Measurements from ENCODE around the gene BMP7.
"Not testable (repeated sequence)": the region's sequence is repeated elsewhere in the genome, so short reads cannot be mapped to it uniquely, and the experiment has no call there.

Gene BMP7

DNA sequence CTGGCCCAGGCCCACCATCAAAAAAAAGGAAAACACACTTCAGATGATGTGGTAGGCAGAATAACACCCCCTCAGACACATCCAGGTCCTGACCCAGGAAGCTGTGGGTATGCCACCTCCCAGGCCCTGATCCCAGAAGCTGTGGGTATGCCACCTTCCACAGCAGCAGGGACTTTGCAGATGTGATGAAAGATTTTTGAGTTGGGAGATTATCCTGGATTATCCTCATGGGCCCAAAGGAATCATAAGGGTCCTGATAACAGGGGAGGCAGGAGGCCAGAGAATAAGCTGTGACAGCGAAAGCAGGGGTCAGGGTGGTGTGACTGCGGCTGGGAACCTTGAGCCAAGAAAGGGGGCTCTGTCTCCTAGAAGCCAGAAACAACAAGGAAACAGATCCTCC is 55.0 kb downstream of the BMP7 start:
- no peak for DNase-seq (ENCODE audit: low spot score)

DNA sequence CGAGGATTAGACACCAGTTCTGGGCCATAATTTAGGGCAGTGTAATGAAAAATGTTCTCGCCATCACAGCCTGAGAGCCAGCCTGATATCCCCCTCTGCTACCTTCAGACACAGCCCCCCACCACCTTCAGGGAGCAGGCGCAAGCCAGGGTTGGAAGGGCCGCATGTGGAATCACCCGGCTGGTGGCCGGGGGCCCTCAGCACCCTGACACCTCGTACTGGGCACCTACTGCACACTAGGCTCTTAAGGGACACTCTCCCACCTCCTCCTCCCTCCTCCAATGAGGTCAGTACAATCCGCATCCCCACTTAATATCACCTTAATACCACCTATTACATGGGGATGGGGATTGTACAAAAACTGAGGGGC is 55.5 kb downstream of the BMP7 start:
- DNase-seq (ENCODE audit: low spot score), result no peak

DNA sequence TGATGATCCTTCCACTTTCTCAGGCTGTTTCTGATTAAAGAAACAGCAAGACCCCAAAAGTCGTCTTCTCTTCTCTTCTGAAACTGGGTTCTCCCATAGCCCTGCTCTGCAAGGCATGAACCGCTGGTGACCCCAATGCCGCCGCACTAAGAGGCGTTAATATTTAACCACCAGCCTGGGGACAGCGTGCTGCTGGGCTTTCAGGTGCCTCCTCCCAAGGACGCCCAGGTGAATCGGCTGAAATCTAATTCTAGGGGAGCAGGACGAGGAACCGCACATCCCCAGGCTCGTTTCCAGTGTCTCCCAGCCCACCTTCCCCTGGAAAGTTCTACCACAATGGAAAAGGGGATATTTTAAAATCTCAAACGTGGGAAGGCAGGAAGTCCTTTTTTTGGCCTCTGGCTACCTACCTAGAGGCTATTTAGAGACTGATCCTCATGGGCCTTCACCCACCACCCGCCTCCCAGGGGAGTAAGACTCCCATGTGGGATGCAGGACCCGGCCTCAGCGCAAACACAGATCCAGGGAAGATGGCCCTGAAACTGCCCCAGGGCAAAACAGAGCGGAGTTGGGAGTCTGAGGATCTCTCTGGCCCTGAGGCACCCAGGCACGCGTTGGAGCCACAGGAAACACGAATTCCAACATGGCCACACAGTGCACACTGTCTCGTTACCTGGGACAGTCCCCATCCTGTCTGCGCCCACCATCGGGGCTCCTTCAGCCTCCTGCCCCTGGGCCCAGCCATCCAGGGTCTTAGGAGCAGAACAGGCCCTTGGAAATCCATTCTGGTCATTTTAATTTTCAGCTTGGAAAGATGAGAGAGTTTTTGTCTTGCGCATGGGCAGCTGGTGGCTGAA is 56.2 kb downstream of the BMP7 start:
- DNase-seq (ENCODE audit: low spot score), result no peak

DNA sequence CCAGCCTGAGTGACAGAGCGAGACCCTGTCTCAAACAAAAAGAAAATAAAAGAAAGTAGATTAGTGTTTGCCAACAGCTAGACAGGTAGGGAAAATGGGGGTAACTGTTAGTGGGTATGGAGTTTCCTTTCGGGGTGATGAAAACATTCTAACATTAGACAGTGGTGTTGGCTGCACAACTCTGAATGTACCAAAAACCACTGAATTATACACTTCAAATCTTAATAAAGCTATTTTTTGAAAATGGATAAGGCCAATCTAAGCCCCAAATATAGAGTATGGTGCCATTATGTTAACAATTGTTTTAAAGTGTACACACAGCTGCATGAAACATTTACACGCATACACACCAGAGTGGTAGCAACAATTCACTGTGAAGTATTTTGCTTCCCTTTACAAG is 57.0 kb downstream of the BMP7 start:
- DNase-seq (ENCODE audit: low spot score), result no peak

DNA sequence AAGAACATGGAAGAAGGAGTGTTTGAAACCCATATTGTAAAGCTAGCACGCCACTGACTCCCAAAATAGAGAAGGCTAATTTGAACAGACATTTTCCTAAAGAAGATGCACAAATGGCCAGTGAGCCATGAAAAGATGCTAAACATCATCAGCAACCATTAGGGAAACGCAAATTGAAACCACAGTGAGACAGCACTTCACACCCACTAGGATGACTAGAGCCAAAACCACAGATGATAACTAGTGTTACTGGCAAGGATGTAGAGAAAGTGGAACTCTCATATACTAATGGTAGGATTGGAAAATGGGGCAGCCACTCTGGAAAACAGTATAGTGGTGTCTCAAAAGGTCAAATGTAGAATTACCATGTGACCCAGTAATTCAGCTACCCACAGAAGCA is 58.2 kb downstream of the BMP7 start:
- DNase-seq (ENCODE audit: low spot score), result no peak

DNA sequence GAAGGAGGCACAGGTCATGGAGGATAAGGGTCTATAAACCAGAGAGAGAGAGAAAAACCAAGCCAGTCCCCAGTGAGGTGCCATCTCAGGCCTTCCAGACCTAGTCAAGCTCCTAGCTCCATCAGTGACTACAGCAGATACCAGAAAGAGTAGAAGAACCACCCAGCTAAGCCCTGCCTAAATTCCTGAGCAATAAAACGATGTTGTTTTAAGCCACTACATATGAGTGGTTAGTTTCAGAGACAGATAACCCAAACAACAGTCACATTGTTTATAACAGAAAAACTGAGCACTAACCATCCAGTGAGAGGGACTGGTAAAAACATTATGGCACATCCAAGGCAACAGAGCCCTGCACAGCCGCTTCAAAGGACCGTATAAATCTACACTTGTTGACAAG is 59.2 kb downstream of the BMP7 start:
- no peak for DNase-seq (ENCODE audit: low spot score)

DNA sequence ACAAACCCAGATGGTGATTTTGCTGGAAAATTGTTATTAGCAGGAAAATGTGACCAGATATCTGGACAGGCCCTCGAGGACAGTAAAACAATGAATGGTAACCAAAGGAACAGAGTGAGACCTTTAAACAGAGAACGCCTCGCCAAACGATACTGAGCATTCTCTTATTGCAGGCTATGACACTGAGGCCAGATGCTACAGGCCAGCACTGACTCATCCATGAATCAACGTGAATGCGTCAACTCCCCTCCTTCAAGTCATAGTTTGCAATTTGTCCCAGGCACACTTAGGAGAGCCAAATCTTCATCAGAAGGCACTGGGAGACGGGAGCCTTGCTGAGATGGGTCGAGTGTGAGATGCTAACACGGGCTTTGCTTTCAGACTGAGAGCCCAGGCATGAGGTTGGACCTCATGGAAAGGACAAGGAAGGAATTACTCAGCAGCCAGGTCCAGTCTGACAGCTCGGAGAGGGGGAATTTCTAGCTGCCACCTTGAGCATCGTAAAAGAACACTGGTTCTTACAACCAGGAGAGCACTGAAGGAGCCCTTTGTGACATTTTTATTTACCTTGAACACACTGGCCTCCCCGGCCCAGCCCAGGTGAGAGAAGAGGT is 60.7 kb downstream of the BMP7 start:
- peak; percentile 42 for DNase-seq (ENCODE audit: low spot score)

DNA sequence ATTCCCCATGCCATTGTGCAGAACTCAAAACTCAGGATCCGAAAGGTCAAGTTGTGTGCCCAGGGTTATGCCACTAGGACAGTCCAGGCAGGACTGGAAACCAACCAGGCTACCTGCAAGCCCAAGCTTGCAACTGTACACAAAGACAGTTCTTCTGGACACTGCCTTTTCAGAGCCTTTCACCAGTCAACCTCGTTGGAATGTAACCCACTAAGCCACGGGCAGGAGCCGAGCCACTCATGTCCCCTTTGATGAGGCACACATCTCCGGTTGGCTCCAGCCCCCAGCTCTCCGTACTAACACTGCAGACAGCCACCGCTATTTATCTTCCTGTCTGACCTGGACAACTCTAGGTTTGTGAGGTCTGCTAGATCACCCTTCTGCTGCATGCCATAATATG is 62.5 kb downstream of the BMP7 start:
- DNase-seq (ENCODE audit: low spot score), result no peak

DNA sequence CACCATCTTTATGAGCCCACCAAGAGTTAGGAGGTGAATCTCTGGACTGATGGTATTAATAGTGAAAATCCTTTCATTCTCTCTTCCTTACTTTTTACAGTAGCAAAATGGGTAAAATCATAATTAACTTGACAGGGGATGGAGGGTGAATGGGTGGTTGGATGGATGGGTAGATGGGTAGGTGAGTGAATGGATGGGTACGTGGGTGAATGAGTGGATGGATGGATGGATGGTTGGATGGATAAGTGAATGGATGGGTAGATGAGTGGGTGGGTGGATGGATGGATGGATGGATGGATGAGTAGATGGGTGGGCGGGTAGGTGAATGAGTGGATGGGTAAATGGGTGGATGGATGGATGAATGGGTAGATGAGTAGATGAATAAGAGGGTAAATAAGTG is 63.2 kb downstream of the BMP7 start:
- DNase-seq (ENCODE audit: low spot score), result no peak

DNA sequence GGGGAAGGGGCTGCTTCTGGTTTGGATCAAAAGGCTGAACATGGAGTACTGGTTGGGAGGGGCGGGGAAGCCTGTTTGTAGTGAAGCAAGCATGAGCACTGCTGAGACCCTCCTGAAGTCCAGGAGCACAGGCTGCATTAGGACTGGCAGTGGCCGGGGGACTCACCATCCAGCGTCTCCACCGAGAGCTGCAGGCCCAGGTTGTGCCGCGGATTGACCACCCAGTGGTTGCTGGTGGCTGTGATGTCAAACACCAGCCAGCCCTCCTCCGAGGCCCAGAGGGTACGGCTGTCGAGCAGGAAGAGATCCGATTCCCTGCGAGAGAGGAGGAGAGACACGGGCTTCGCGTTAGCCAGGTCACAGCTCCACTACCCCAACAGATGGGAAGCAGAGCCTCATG is 64.1 kb downstream of the BMP7 start:
- no peak for DNase-seq (ENCODE audit: low spot score)

DNA sequence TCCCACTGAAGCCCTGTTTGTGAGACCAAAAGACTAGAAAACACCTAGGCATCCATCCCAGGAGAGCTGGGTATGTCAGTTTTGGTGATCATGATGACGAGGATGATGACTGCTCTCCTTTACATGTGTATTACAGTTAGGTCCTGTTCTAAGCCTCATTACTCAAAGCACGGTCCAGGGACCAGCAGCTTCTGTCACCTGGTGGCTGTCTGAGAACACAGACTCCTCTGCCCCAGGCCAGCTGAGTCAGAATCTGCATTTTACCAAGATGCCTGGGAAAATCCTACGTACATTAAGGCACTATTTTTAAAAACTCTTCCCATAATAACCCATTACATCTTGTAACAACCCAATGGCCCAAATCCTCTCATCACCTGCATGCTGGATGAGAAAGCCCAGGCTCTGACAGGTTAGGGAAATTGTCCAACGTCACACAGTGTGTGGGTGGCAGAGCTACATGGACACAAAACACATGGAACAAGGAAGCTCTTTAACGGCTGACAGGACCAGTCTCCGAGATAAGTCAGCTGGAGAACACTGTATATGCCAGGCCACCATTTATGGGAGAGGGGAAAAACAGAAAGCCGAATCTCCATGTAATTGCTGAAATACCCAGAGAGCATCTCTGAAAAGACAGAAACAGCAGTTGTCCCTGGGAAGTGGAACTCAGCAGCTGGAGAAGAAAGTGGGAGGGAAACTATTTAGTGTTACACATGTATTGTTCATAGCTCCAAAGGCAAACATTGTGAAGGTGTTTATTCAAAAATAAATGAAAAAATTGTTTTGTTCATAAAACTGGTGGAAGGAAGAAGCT is 65.4 kb downstream of the BMP7 start:
- DNase-seq (ENCODE audit: low spot score), result no peak

DNA sequence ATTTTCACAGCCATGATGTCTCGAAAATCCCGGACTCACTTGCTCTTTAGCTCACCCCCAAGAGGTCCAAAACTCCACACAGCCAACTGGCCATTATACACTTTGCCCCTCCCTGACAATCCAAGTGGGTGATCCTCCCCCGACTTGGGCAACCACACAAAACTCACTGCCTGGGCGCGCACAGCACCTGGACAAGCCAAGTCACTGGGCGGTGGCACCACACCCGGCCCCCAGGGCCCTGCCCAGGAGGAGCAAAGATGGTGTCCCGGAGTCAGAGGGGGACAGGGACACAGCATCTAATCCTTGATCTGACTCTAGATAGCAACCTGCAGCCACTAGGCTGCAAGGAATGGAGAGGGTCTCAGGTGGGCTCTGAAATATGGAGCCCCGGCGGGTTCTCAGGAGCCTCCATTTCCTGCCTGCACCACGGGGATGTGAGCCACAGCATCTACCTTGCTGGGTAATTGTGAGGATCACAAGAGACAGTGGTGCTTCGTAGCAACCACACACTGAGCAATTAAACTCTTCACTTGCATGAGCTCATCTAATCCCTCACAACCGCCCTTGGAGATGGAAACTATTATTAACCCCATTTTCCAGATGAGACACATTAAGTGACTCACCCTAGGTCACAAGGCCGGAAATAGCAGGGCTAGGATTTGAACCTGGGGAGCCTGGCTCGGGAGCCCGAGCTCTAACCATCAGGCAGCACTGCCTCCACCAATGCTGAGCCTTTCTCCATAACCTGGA is 66.6 kb downstream of the BMP7 start:
- DNase-seq (ENCODE audit: low spot score), result no peak

DNA sequence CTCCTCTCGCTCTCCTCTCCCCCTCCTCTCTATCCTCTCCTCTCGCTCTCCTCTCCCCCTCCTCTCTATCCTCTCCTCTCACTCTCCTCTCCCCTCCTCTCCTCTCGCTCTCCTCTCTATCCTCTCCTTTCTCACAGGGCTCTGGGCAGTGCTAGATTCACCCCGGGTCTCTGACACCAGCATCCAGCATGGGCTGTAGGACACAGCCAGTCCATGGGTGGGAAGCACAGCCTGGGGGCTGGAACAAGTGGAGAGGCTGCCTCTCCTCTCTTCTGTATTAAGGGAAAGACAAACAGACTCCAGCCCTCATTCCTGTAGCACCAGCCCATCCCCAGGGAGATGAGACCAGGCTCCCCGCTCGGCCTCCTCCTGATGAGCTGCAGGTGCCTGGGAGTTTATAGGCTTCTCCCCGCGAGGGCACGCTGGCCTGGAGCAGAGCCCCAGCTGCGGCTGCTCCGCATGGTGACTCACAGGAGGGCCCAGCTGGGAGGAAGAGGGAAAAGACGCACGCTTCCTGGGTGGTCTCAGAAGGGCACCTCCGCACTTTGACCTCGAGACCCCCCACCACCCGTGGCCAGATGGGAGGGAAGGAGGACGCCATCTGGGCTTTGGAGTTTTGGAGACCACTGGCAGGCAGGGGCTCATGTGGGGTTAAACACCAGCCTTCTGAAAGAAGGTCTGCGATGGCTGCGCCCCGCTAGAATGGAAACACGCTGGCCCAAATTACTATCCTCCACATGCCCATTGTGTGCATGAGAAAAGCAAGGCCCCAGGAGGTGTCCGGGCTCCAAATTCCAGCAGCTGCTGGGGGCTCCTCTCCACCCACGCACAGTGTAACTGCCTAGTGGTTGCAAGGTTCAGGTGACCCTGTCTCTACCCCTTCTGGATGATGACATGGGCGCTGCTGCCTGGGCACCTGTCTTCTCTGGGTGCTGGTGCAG is 68.0 kb downstream of the BMP7 start:
- no peak for DNase-seq (ENCODE audit: low spot score)

DNA sequence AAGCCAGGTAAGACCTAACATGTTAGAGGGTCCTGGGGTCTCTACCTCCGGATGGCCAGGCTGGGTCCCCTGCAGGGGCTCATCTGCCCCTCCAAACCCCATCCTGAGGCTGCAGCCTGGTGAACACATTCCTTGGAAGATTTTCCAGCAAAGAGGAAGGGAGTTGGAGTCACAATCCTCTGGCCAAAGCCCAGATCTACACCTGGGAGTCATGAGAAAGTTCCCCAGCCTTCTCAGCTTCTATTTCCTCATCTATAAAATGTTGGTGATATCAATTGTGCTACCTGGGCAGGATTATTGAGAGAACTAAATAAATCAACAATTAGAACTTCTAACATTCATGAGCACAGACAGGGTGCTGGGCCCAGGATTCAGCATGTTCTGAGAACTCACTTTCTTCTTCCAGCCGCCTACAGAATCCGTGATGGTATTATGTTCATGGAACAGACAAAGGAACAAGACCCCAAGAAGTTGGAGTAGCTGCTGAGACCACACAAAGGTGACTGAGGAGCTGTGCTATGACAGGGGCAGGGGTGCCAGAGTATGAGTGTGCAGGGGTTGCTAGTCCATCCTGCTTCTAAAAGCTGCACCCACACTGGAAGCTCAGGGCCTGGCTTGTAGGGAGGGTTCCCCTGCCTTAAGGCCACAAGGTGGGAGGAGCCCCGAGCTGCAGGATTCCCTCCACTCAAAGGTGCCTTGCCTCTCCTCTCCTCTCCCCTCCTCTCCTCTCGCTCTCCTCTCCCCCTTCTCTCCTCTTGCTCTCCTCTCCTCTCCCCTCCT is 68.9 kb downstream of the BMP7 start:
- DNase-seq (ENCODE audit: low spot score), result no peak

DNA sequence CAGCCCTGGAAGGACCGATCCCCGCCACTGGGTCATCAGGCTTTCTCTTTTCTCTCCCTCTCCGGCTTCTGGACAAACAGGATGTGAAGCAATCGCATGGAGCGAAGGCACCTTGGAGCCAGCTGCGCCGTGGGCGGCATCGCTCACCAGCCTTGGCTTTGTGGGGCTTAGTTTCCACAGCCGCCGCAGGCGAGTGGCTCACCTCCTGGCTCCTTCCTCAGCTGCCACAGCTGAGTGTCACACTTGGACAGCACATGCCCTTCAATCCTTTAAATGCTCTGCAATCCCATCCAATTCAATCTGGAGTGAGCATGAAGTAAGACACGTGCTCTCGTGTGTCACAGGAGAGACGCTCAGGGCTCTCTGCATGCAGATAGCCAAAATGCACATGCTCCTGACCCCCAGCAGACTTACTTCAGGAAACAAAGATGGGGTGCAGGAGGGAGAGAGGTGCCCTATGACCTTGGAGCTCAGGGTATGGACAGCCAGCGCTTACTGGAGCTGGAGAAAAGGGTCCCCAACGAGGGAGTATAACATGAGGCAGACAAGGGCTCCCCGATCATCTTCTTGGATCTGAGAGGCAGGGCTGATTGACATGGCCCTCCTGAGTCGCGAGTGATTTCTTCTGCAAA is 70.9 kb downstream of the BMP7 start:
- DNase-seq (ENCODE audit: low spot score), result peak; percentile 42

DNA sequence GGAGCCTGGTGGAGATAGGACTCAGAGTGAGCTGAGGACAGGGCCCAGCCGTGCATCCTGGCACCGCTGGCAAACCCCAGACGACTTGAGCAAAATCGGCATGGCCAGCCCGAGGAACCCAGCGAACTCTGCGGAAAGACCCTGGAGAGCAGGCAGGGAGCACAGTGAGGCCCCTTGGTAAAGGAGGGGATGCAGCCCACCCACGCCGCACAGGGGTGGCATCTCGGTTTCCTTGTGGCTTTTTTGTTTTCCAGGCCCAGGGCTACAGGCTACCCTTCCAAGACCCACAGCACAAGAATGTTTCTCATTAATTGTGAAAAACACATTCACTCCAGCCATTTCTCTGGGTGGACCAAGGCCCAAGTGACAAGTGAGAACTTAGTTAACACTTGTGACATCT is 71.4 kb downstream of the BMP7 start:
- DNase-seq (ENCODE audit: low spot score), result no peak

DNA sequence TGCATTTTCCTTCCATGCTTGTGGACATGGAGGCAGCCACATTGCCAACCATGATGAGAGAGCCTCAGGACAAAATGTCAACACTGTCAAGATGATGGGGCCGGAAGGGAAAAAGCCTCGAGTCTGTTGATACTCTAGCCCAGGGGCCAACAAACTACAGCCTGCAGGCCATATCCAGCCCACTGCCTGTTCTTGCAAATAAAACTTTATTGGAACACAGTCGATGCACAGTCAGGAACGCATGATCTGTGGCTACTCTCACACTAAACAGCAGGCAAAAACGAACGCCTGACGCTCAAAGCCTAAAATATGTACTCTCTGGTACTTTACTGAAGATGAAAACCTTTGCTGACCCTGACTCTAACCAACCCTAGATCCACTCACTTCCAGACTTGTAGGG is 72.3 kb downstream of the BMP7 start:
- DNase-seq (ENCODE audit: low spot score), result no peak

DNA sequence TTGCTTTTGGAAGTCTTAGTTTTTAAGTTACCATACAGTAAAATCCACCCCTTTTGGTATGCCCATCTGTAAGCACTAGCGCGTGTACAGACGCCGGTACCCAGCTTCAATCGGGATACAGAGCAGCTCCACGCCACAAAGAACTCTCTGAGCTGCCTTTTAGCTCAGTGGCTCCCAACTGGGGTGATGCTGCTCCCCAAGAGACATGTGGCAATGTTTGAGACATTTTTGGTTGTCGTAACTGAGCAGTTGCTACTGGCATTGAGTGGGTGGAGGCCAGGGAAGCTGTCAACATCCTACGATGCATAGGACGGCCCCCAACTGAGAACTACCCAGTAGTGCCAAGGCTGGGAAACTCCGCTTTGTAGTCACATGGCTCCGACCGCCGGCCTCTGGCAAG is 73.3 kb downstream of the BMP7 start:
- no peak for DNase-seq (ENCODE audit: low spot score)

DNA sequence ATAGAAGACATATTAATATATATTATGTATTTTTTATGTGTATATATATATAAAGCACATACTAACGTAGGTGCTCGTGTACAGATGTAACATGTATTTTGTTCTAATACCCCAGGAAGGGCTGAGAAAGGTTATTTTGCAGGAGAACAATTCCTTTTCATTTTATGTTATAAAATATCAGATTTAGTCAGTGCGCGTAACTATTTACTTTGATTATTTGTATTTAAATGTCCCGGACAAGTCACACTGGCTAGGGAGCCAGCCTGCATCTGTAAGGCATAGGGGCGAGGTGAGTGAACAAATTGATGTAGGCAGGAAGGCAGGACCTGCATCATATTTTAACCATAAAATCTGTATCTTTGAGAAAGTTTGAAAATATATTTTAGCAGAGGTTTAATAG is 74.1 kb downstream of the BMP7 start:
- no peak for DNase-seq (ENCODE audit: low spot score)

DNA sequence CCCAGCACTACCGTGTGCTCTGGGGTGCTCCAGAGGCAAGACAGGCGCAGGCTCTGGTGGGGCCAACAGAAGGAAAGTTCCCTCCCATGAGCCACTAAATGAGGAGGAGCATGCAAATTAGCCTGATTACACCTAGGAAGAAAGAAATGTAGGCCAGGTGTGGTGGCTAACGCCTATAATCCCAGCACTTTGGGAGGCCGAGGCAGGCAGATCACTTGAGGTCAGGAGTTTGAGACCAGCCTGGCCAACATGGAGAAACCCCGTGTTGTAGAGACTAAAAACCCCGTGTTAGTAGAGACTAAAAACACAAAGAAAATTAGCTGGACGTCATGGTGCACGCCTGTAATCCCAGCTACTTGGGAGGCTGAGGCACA is 75.2 kb downstream of the BMP7 start:
- not testable (repeated sequence) for DNase-seq (ENCODE audit: low spot score)
